OCI-LY7 (cell line): ENCODE data around the gene PPP2R5C. TPM values are rescaled to one million over a fixed set of nuclear protein-coding genes. Genes with fewer than 3 reads are reported as not detected.

Source experiments
- BruUV-seq: library from RNA; stranded (reverse); fragments of 400-500 nt; replicated peaks from 2 replicates; lab custom pipeline; 2021; lab: Mats Ljungman, UMichigan
- CTCF ChIA-PET: fragments of 300-600 bp; sonication (Branson Sonifier 250); formaldehyde crosslinking; loops from one replicate; lab custom pipeline; 2022; ENCODE audit warnings: antibody characterized with exemption; ENCODE audit not compliant: unreplicated experiment; lab: Charles Lee
- POLR2A ChIA-PET: fragments of 300-600 bp; sonication (Branson Sonifier 250); formaldehyde crosslinking; loops from one replicate; lab custom pipeline; 2022; ENCODE audit warnings: antibody characterized with exemption; lab: Charles Lee
- DNase-seq: peaks from one replicate; pipeline ENCODE4 v3.0.0-alpha.2; 2015; ENCODE audit warnings: low spot score
- H2AFZ ChIP-seq: fragments of 200-600 bp; sonication (generic), shearing (Covaris generic); 2 replicates; pipeline ENCODE4 v1.6.1; 2014; ENCODE audit warnings: mild to moderate bottlenecking, antibody characterized with exemption, low read length, moderate library complexity
- H3K27ac ChIP-seq: fragments of 200-600 bp; sonication (generic); 2 replicates; pipeline ENCODE4 v1.5.1; 2014; ENCODE audit warnings: mixed run types, low read depth, mild to moderate bottlenecking, moderate library complexity, low read length, inconsistent platforms; ENCODE audit not compliant: poor library complexity, severe bottlenecking
- H3K36me3 ChIP-seq: fragments of 200-600 bp; sonication (generic); 2 replicates; pipeline ENCODE4 v1.6.1; 2014; ENCODE audit warnings: mild to moderate bottlenecking, antibody characterized with exemption, low read length, moderate library complexity, mixed read lengths; ENCODE audit not compliant: insufficient read depth
- H3K4me1 ChIP-seq: fragments of 200-600 bp; sonication (generic); 2 replicates; pipeline ENCODE4 v1.5.1; 2014; ENCODE audit warnings: mild to moderate bottlenecking, low read length; ENCODE audit not compliant: insufficient read depth, poor library complexity, severe bottlenecking
- H3K4me2 ChIP-seq: fragments of 200-600 bp; sonication (generic); 2 replicates; pipeline ENCODE4 v1.6.1; 2014; ENCODE audit warnings: mild to moderate bottlenecking, low read length
- H3K4me3 ChIP-seq: fragments of 200-600 bp; sonication (generic); 2 replicates; pipeline ENCODE4 v1.5.1; 2014; ENCODE audit warnings: mild to moderate bottlenecking, low read depth, low read length; ENCODE audit not compliant: poor library complexity, severe bottlenecking
- H3K79me2 ChIP-seq: fragments of 200-600 bp; sonication (generic); 2 replicates; pipeline ENCODE4 v1.6.1; 2016; ENCODE audit warnings: low read depth, mild to moderate bottlenecking, low read length, moderate library complexity, mixed read lengths; ENCODE audit not compliant: insufficient read depth
- H3K9me2 ChIP-seq: fragments of 200-600 bp; sonication (generic); 2 replicates; pipeline ENCODE4 v1.6.1; 2016; ENCODE audit warnings: mild to moderate bottlenecking, low read length, mixed read lengths; ENCODE audit not compliant: insufficient read depth
- H3K9me3 ChIP-seq: fragments of 200-600 bp; sonication (generic); 2 replicates; pipeline ENCODE4 v1.6.1; 2014; ENCODE audit warnings: mild to moderate bottlenecking, mixed run types, low read length, mixed read lengths
- H4K20me1 ChIP-seq: fragments of 200-600 bp; sonication (generic); 2 replicates; pipeline ENCODE4 v1.6.1; 2014; ENCODE audit warnings: mild to moderate bottlenecking, antibody characterized with exemption, low read length, moderate library complexity, mixed read lengths; ENCODE audit not compliant: insufficient read depth
- EZH2phosphoT487 ChIP-seq: fragments of 200-600 bp; sonication (generic); IDR thresholded peaks from 2 replicates; pipeline ENCODE4 v1.6.1; 2018; ENCODE audit warnings: low read depth, borderline replicate concordance, mild to moderate bottlenecking, mixed run types, antibody characterized with exemption, low read length, moderate library complexity, mixed read lengths
- intact Hi-C: fragments of 100-400 bp; cut with micrococcal nuclease; formaldehyde crosslinking; loops from one replicate; pipeline ENCODE4 v1.10.0; 2022; ENCODE audit not compliant: unreplicated experiment
- total RNA-seq, 2 experiments: library from RNA; depleted of rRNA in 1 of 2; stranded (reverse); fragments of >200 nt in 1 of 2; shearing (Covaris generic) in 1 of 2; gene quantifications; 2 replicates each; pipeline ENCODE4 v1.2.3, GENCODE V29; 2014 to 2022
- TF ChIP-seq, protein P1 (sequence below): fragments of 200-600 bp; sonication (generic); conservative IDR thresholded peaks from 2 replicates; pipeline ENCODE4 v1.5.1; 2014; ENCODE audit warnings: mild to moderate bottlenecking, antibody characterized with exemption, low read length, moderate library complexity, mixed read lengths

Gene PPP2R5C
- total RNA-seq, 2 experiments from 2014 or later, result 161 to 236 TPM

- intact Hi-C loops, result loop anchor here (5.0 kb wide), 1 partner anchor 121 kb away; the partner anchor contains the start of gene DYNC1H1
- ChIA-PET CTCF (interaction anchor here (1.1 kb wide), 1 partner anchor 17 kb away, joined by 5 read pairs; no protein-coding TSS in a partner anchor), POLR2A (interaction anchor here (0.6 to 1.4 kb wide), 7 partner anchors 10 to 68 kb away, joined by 3 to 7 read pairs (median 3); no protein-coding TSS in a partner anchor)
- no peak for TF ChIP-seq EZH2phosphoT487
- TF ChIP-seq, protein P1, sequence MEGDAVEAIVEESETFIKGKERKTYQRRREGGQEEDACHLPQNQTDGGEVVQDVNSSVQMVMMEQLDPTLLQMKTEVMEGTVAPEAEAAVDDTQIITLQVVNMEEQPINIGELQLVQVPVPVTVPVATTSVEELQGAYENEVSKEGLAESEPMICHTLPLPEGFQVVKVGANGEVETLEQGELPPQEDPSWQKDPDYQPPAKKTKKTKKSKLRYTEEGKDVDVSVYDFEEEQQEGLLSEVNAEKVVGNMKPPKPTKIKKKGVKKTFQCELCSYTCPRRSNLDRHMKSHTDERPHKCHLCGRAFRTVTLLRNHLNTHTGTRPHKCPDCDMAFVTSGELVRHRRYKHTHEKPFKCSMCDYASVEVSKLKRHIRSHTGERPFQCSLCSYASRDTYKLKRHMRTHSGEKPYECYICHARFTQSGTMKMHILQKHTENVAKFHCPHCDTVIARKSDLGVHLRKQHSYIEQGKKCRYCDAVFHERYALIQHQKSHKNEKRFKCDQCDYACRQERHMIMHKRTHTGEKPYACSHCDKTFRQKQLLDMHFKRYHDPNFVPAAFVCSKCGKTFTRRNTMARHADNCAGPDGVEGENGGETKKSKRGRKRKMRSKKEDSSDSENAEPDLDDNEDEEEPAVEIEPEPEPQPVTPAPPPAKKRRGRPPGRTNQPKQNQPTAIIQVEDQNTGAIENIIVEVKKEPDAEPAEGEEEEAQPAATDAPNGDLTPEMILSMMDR, result 0 out of 2 replicates have a peak, but pooled peaks have one; percentile 11
- Histone ChIP-seq H3K27ac (peak overlapping the region; percentile 41), H2AFZ (no peak overlapping the region), H3K4me3 (no peak overlapping the region), H3K9me2 (no peaks in the 10 kb centered on the region), H4K20me1 (peaks cover 46% of the 10 kb centered on the region), H3K79me2 (peaks cover 81% of the 10 kb centered on the region), H3K4me2 (peak overlapping the region; percentile 52), H3K36me3 (peaks cover 20% of the 10 kb centered on the region; the same call in 1 of the 2 replicates), H3K9me3 (no peaks in the 10 kb centered on the region), H3K4me1 (peaks cover 99% of the 10 kb centered on the region)
- BruUV-seq, result no TSS peak
- DNase-seq, result peak; percentile 52
These were observed 79.3 kb downstream of the PPP2R5C start for GRCh38 chr14:101840649-101841369.

DNA sequence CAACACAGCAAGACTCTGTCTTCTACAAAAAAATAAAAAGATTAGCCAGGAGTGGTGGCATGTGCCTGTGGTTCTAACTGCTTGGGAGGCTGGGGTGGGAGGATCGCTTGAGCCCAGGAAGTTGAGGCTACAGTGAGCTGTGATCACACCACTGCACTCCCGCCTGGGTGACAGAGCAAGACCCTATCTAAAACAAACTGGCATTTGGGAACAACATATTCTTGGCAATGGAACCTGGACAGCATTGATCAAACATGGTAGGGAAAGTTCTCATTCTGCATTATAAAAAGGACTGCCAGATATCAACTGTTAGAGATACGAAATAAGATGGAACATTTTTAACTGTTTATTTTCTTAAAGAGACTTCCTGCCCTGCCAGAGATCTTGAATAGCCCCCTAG is 81.5 kb downstream of the PPP2R5C start:
- no peaks in the 10 kb centered on the region for H3K9me2 ChIP-seq
- TF ChIP-seq, protein P1, result no peak
- TF ChIP-seq EZH2phosphoT487, result no peak
- BruUV-seq, result no TSS peak
- no peak overlapping the region for H3K4me3 ChIP-seq
- ChIA-PET POLR2A (interaction anchor here (0.8 to 1.9 kb wide), 2 partner anchors 31 to 33 kb away, joined by 3 to 4 read pairs; no protein-coding TSS in a partner anchor), CTCF (interaction anchor here (1.0 to 1.8 kb wide), 4 partner anchors 33 to 71 kb away, joined by 3 to 6 read pairs (median 4); no protein-coding TSS in a partner anchor)
- H3K4me2 ChIP-seq, result peak overlapping the region; percentile 55
- peaks cover 92% of the 10 kb centered on the region for H3K4me1 ChIP-seq
- peak overlapping the region; percentile 63 for H3K27ac ChIP-seq
- intact Hi-C loops, result loop anchor here (1.0 to 5.0 kb wide), 7 partner anchors 30 to 136 kb away; partner anchors contain the start of gene DYNC1H1
- H2AFZ ChIP-seq, result no peak overlapping the region
- H3K79me2 ChIP-seq, result peaks cover 81% of the 10 kb centered on the region
- H3K36me3 ChIP-seq, result peaks cover 23% of the 10 kb centered on the region; the same call in 1 of the 2 replicates
- no peak for DNase-seq
- H3K9me3 ChIP-seq, result no peaks in the 10 kb centered on the region
- H4K20me1 ChIP-seq, result peaks cover 50% of the 10 kb centered on the region
